H9 (cell line): ENCODE measurements around the gene LAMC3. TPM values are rescaled to one million over a fixed set of nuclear protein-coding genes. Genes with fewer than 3 reads are reported as not detected.
A peak's percentile ranks its signal among the peaks of the same experiment; 100 is the strongest.

Experiments used
- DNase-seq: peaks from one replicate; pipeline ENCODE4 v3.0.0-alpha.2; 2017
- H2AFZ ChIP-seq: one replicate; pipeline ENCODE4 v1.6.1; 2013; ENCODE audit warnings: mild to moderate bottlenecking, low read length, control low read depth, moderate library complexity
- H2AK5ac ChIP-seq: 2 replicates; pipeline ENCODE4 v1.6.1; 2013; ENCODE audit warnings: low read length, control low read depth, mixed read lengths; ENCODE audit not compliant: insufficient read length
- H2BK120ac ChIP-seq: one replicate; pipeline ENCODE4 v1.6.1; 2013; ENCODE audit warnings: low read depth, mild to moderate bottlenecking, low read length, control low read depth, inconsistent platforms; ENCODE audit not compliant: poor library complexity, severe bottlenecking
- H2BK12ac ChIP-seq: 2 replicates; pipeline ENCODE4 v1.6.1; 2013; ENCODE audit warnings: low read length, control low read depth, mixed read lengths, low read depth; ENCODE audit not compliant: insufficient read length
- H2BK15ac ChIP-seq: 2 replicates; pipeline ENCODE4 v1.6.1; 2013; ENCODE audit warnings: low read depth, low read length, control low read depth
- H2BK20ac ChIP-seq: one replicate; pipeline ENCODE4 v1.6.1; 2013; ENCODE audit warnings: low read depth, mild to moderate bottlenecking, low read length, control low read depth, inconsistent platforms; ENCODE audit not compliant: poor library complexity, severe bottlenecking
- H2BK5ac ChIP-seq: 2 replicates; pipeline ENCODE4 v1.6.1; 2013; ENCODE audit warnings: low read length, control low read depth, mixed read lengths; ENCODE audit not compliant: insufficient read length
- H3K14ac ChIP-seq: 2 replicates; pipeline ENCODE4 v1.6.1; 2013; ENCODE audit warnings: low read length, control low read depth; ENCODE audit not compliant: insufficient read depth
- H3K18ac ChIP-seq: 2 replicates; pipeline ENCODE4 v1.6.1; 2013; ENCODE audit warnings: low read depth, mild to moderate bottlenecking, mixed read lengths, low read length, control low read depth; ENCODE audit not compliant: insufficient read length
- H3K23ac ChIP-seq: 2 replicates; pipeline ENCODE4 v1.6.1; 2013; ENCODE audit warnings: low read length, control low read depth, mixed read lengths, low read depth; ENCODE audit not compliant: insufficient read length
- H3K23me2 ChIP-seq: 2 replicates; pipeline ENCODE4 v1.6.1; 2013; ENCODE audit warnings: low read depth, mild to moderate bottlenecking, mixed read lengths, low read length, control low read depth; ENCODE audit not compliant: insufficient read length, poor library complexity, severe bottlenecking
- H3K27ac ChIP-seq: 2 replicates; pipeline ENCODE4 v1.5.1; 2013; ENCODE audit warnings: low read length, control low read depth, mixed read lengths, low read depth; ENCODE audit not compliant: insufficient read length
- H3K27me3 ChIP-seq: 2 replicates; pipeline ENCODE4 v1.6.1; 2013; ENCODE audit warnings: low read length, control low read depth, inconsistent platforms; ENCODE audit not compliant: insufficient read depth
- H3K4ac ChIP-seq: 2 replicates; pipeline ENCODE4 v1.6.1; 2013; ENCODE audit warnings: low read depth, mild to moderate bottlenecking, control low read depth, inconsistent platforms, low read length, moderate library complexity
- H3K4me1 ChIP-seq: 2 replicates; pipeline ENCODE4 v1.6.1; 2013; ENCODE audit warnings: low read length, control low read depth, inconsistent platforms; ENCODE audit not compliant: insufficient read depth
- H3K4me2 ChIP-seq: 2 replicates; pipeline ENCODE4 v1.6.1; 2013; ENCODE audit warnings: low read length, control low read depth, mixed read lengths; ENCODE audit not compliant: insufficient read length, insufficient read depth
- H3K56ac ChIP-seq: 2 replicates; pipeline ENCODE4 v1.6.1; 2013; ENCODE audit warnings: low read depth, mild to moderate bottlenecking, mixed read lengths, low read length, control low read depth; ENCODE audit not compliant: insufficient read length
- H3K79me1 ChIP-seq: 2 replicates; pipeline ENCODE4 v1.6.1; 2013; ENCODE audit warnings: low read depth, mild to moderate bottlenecking, moderate library complexity, low read length, control low read depth, inconsistent platforms; ENCODE audit not compliant: insufficient read depth, poor library complexity, severe bottlenecking
- H3K79me2 ChIP-seq: 2 replicates; pipeline ENCODE4 v1.6.1; 2013; ENCODE audit warnings: low read length, control low read depth, inconsistent platforms; ENCODE audit not compliant: insufficient read depth
- H3K9ac ChIP-seq: 2 replicates; pipeline ENCODE4 v1.6.1; 2013; ENCODE audit warnings: low read length, control low read depth, mixed read lengths; ENCODE audit not compliant: insufficient read length; ENCODE audit errors: extremely low read depth
- H3K9me3 ChIP-seq: one replicate; pipeline ENCODE4 v1.6.1; 2013; ENCODE audit warnings: low read depth, low read length, inconsistent platforms; ENCODE audit not compliant: control insufficient read depth
- H3T11ph ChIP-seq: one replicate; pipeline ENCODE4 v1.6.1; 2013; ENCODE audit warnings: mild to moderate bottlenecking, low read length, control low read depth, inconsistent platforms
- H4K20me1 ChIP-seq: one replicate; pipeline ENCODE4 v1.6.1; 2013; ENCODE audit not compliant: control insufficient read depth, insufficient read length, insufficient read depth
- H4K5ac ChIP-seq: 2 replicates; pipeline ENCODE4 v1.6.1; 2013; ENCODE audit warnings: low read depth, mild to moderate bottlenecking, mixed read lengths, low read length, control low read depth; ENCODE audit not compliant: insufficient read length
- H4K8ac ChIP-seq: replicated peaks from 2 replicates; pipeline ENCODE4 v1.6.1; 2013; ENCODE audit warnings: low read length, control low read depth, mixed read lengths, low read depth; ENCODE audit not compliant: insufficient read length
- H4K91ac ChIP-seq: 2 replicates; pipeline ENCODE4 v1.6.1; 2013; ENCODE audit warnings: low read depth, mild to moderate bottlenecking, moderate library complexity, mixed read lengths, low read length, control low read depth; ENCODE audit not compliant: insufficient read length
- H3K27ac Mint-ChIP-seq, 3 experiments: 2 replicates in 2 of 3; 3 replicates in 1 of 3; pipeline ENCODE4 v1.8.0; 2020 to 2021; ENCODE audit warnings: mixed read lengths in 3 of 3, mild to moderate bottlenecking in 1 of 3, moderate library complexity in 1 of 3
- H3K27me3 Mint-ChIP-seq: 2 replicates; pipeline ENCODE4 v1.8.0; 2021; ENCODE audit warnings: low read depth, mild to moderate bottlenecking, moderate library complexity, mixed read lengths
- H3K36me3 Mint-ChIP-seq, 3 experiments: 2 replicates in 2 of 3; 3 replicates in 1 of 3; pipeline ENCODE4 v1.8.0; 2020 to 2021; ENCODE audit warnings: low read depth in 3 of 3, mixed read lengths in 3 of 3; ENCODE audit not compliant: insufficient read depth in 1 of 3
- H3K4me1 Mint-ChIP-seq, 2 experiments: 2 replicates each; pipeline ENCODE4 v1.8.0; 2020; ENCODE audit warnings: mixed read lengths in 2 of 2
- H3K4me3 Mint-ChIP-seq, 2 experiments: 2 replicates in 1 of 2; 3 replicates in 1 of 2; pipeline ENCODE4 v1.8.0; 2020 to 2021; ENCODE audit warnings: mild to moderate bottlenecking in 2 of 2, mixed read lengths in 2 of 2, moderate library complexity in 1 of 2
- H3K9me3 Mint-ChIP-seq, 2 experiments: 2 replicates in 1 of 2; 3 replicates in 1 of 2; pipeline ENCODE4 v1.8.0; 2020; ENCODE audit warnings: mild to moderate bottlenecking in 2 of 2, mixed read lengths in 2 of 2, moderate library complexity in 1 of 2
- CTCF ChIP-seq: fragments of 200-600 bp; sonication (generic); conservative IDR thresholded peaks from 3 replicates; pipeline ENCODE4 v1.8.0; 2021; ENCODE audit warnings: antibody characterized with exemption, mild to moderate bottlenecking
- WGBS: extraction: QIAGEN DNeasy Blood & Tissue Kit; methylation state at CpG from one replicate; pipeline ENCODE4 v1.1.7; 2013; ENCODE audit warnings: missing lambda C conversion rate, low lambda C conversion rate, mixed read lengths; ENCODE audit not compliant: insufficient read length; ENCODE audit errors: extremely low coverage; 5-methylcytosine and 5-hydroxymethylcytosine counted together
- total RNA-seq: library from RNA; stranded (reverse); gene quantifications from 2 replicates; pipeline ENCODE4 v1.2.1, GENCODE V29; 2021

The LAMC3 gene
- total RNA-seq, 1 experiment from 2014 or later = 21.7 TPM

GRCh38 chr9:131031005-131031641 lies 22.1 kb downstream of the LAMC3 start:
- no peak for DNase-seq
- Histone ChIP-seq H3K4me2 (no peak overlapping the region), H2BK20ac (no peak overlapping the region), H2BK120ac (no peak overlapping the region), H3K9me3 (no peaks in the 10 kb centered on the region), H3K4me1 (no peaks in the 10 kb centered on the region), H3K14ac (no peak overlapping the region), H3K4ac (no peak overlapping the region), H2AK5ac (no peak overlapping the region), H3K79me1 (no peaks in the 10 kb centered on the region), H3K79me2 (no peaks in the 10 kb centered on the region), H2AFZ (no peak overlapping the region), H3K9ac (no peak overlapping the region), H4K8ac (no peak overlapping the region), H2BK15ac (no peak overlapping the region), H3K23ac (no peak overlapping the region), H3T11ph (no peak overlapping the region), H3K18ac (no peak overlapping the region), H3K56ac (no peak overlapping the region), H2BK5ac (no peak overlapping the region), H4K91ac (no peak overlapping the region), H3K23me2 (peaks cover 4% of the 10 kb centered on the region), H2BK12ac (no peak overlapping the region), H3K27me3 (no peaks in the 10 kb centered on the region), H3K27ac (no peak overlapping the region), H4K5ac (no peak overlapping the region), H4K20me1 (no peaks in the 10 kb centered on the region)
- no CpG with 5 or more reads among the region's 17 CpGs for WGBS
- Mint-ChIP-seq H3K27ac (peak overlapping the region in 1 of 3 experiments; percentile 79; a peak in 2 of 7 replicates), H3K36me3 (no peaks in the 10 kb centered on the region), H3K4me3 (no peak overlapping the region), H3K27me3 (no peaks in the 10 kb centered on the region; the same call in 1 of the 2 replicates), H3K4me1 (peaks cover 0 to 4% of the 10 kb centered on the region in 2 experiments; a peak in 1 of 4 replicates), H3K9me3 (no peaks in the 10 kb centered on the region)
- TF ChIP-seq CTCF = no peak
